ENCODE measurements around the gene MAP3K19. TPM values are rescaled to one million over a fixed set of nuclear protein-coding genes. Genes with fewer than 3 reads are reported as not detected.

The MAP3K19 gene
- total RNA-seq, 3 donors from 2014 or later: not detected

DNA sequence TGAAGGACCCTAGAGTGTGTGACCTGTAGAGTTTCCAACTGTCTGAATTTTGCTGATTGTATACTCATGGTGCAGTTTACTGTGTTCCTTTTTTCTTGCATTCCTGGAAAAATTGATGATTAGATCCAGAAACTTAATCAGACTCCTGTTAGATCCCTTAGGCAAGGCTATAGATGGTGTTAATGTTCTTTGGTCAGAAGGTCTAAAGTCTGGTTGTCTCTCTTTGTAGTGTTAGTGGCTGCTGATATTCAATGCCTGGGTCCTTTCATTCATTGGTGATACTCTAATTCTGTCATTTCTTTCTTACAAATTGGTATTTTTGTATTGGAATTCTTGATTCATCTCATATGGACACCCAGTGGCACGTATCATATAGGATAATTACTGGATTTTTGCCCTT, 122.3 kb downstream of the MAP3K19 start:
- DNase-seq: no peak
- no peak for ATAC-seq
- H3K36me3 ChIP-seq (ENCODE audit: low read depth): no peaks in the 10 kb centered on the region
- no peak for TF ChIP-seq CTCF (IDR thresholded peaks at IDR 0.05)
- intact Hi-C loops (cut with DNase I, micrococcal nuclease): no loop called here
- peaks cover 30% of the 10 kb centered on the region for H3K4me1 ChIP-seq (ENCODE audit: low read depth)
- no peaks in the 10 kb centered on the region for H3K9me3 ChIP-seq
- H3K4me3 ChIP-seq: no peak overlapping the region

GRCh38 chr2:134919341-134920210, 127.7 kb downstream of the MAP3K19 start:
- ATAC-seq: peak; percentile 21
- Histone ChIP-seq H3K36me3 (ENCODE audit: low read depth) (peaks cover 5% of the 10 kb centered on the region), H3K4me3 (peak overlapping the region; percentile 62), H3K4me1 (ENCODE audit: low read depth) (peaks cover 24% of the 10 kb centered on the region), H3K9me3 (no peaks in the 10 kb centered on the region)
- DNase-seq: peak in 2 of 3 donors; percentile 68 to 78
- intact Hi-C loops (cut with DNase I, micrococcal nuclease): no loop called here
- no peak for TF ChIP-seq CTCF (IDR thresholded peaks at IDR 0.05)

- H3K4me1 ChIP-seq (ENCODE audit: low read depth): peaks cover 24% of the 10 kb centered on the region
These were observed 128.5 kb downstream of the MAP3K19 start, which contains the start of gene CCNT2 for GRCh38 chr2:134918526-134919340. Gene CCNT2, plus strand, starts transcription at chr2:134918822. Its CDS starts 33 bp downstream, at chr2:134918855.

DNA sequence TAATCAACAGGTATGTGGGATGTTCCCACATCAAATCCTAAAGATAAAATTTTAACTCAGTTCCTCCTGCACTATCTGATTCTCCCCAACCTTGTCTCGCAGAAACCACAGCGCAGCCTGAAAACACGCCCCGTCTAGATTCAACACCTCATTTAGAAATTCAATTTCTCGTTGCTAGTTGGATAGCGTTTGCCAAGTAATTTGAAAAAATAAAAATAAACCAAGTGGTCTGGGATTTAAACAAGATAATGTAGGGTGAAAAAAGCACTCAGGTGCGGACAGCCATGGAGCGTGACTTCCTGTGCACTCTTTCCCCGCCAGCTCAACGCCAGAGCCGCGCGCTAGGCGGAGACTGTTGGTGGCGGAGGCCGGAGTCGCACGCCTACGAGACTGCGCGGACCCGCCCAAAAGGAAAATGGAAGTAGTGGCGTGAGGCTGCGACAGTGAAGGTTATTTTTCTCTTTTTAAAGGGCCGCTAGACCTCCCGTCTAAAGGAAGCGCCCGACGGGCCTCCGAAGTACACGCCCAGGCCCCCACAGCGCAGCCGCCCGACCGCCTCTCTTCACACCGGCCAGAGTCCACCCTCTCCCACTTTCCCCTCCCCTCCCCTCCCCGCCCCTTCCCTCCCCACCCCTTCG, 129.2 kb downstream of the MAP3K19 start:
- Histone ChIP-seq H3K36me3 (ENCODE audit: low read depth) (peaks cover 5% of the 10 kb centered on the region), H3K4me1 (ENCODE audit: low read depth) (peaks cover 24% of the 10 kb centered on the region), H3K9me3 (no peaks in the 10 kb centered on the region), H3K4me3 (peak overlapping the region; percentile 33)
- DNase-seq (peak in 1 of 3 donors; percentile 92), ATAC-seq (peak; percentile 83)
- intact Hi-C loops (cut with DNase I, micrococcal nuclease): no loop called here
- TF ChIP-seq CTCF (IDR thresholded peaks at IDR 0.05): peak; percentile 22

More at GRCh38 chr2:134918526-134919340, 128.5 kb downstream of the MAP3K19 start, which contains the start of gene CCNT2:
- intact Hi-C loops (cut with DNase I, micrococcal nuclease): no loop called here
- no peak for TF ChIP-seq CTCF (IDR thresholded peaks at IDR 0.05)
- Histone ChIP-seq H3K36me3 (ENCODE audit: low read depth) (peaks cover 5% of the 10 kb centered on the region), H3K4me3 (peak within 1 kb of the TSS; percentile 62), H3K9me3 (no peaks in the 10 kb centered on the region)
- ATAC-seq (peak; percentile 91), DNase-seq (peak; percentile 98 to 100 (median 100))

GRCh38 chr2:134917360-134917865, 129.8 kb downstream of the MAP3K19 start:
- Histone ChIP-seq H3K4me1 (ENCODE audit: low read depth) (peaks cover 24% of the 10 kb centered on the region), H3K36me3 (ENCODE audit: low read depth) (peaks cover 5% of the 10 kb centered on the region), H3K9me3 (no peaks in the 10 kb centered on the region), H3K4me3 (peak overlapping the region; percentile 33)
- DNase-seq (peak; percentile 44 to 57 (median 52)), ATAC-seq (no peak)
- intact Hi-C loops (cut with DNase I, micrococcal nuclease): no loop called here
- no peak for TF ChIP-seq CTCF (IDR thresholded peaks at IDR 0.05)
